Uterus (tissue), 2 donors: ENCODE measurements around the gene GGT5.
"Not testable (repeated sequence)": the region's sequence is repeated elsewhere in the genome, so short reads cannot be mapped to it uniquely, and the experiment has no call there.

Source experiments
- POLR2A ChIP-seq, 2 donors: fragments of 450-650 bp; IDR thresholded peaks; one replicate each; pipeline ENCODE4 v1.6.1; 2016; ENCODE audit warnings: antibody characterized with exemption in 2 of 2, mild to moderate bottlenecking in 1 of 2, moderate library complexity in 1 of 2
- TF ChIP-seq, protein P1 (sequence below), 4 experiments: fragments of 200-600 bp in 2 of 4; fragments of 450-650 bp in 2 of 4; sonication (generic) in 2 of 4; IDR thresholded peaks; one replicate each; pipeline ENCODE4 v1.5.1; 2016 to 2019; ENCODE audit warnings: antibody characterized with exemption in 4 of 4, mild to moderate bottlenecking in 2 of 4, moderate library complexity in 1 of 4

DNA sequence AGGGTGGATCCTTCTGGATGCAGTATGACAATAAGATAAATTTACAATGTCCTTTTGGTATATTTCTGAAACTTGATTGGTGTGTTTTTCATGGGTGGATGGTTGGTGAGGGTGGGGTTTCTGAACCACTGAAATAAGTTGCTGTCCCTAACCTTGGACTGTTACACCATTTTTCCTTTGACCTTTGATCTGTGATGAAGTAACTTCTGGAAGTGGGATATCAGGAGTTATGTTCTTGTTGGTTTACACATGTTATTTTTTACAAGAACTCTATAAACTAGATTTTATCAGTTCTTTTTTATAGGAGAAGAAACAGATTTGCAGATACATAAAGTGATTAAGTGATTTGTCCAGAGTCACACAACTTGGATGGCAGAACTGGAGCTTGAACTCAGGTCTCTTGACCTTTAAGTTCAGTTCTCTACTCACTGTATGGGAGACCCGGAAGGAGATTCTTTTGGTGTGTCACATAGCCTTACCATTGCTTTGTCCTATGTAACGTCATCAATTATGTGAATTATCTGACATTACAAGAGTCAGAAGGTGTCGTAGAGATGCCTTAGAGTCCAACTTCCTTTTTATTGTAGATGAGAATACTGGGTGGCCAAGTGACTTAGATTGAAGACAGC is 47.4 kb upstream of the GGT5 start:
- TF ChIP-seq POLR2A (IDR thresholded peaks at IDR 0.05): not testable (repeated sequence)
- TF ChIP-seq, protein P1, sequence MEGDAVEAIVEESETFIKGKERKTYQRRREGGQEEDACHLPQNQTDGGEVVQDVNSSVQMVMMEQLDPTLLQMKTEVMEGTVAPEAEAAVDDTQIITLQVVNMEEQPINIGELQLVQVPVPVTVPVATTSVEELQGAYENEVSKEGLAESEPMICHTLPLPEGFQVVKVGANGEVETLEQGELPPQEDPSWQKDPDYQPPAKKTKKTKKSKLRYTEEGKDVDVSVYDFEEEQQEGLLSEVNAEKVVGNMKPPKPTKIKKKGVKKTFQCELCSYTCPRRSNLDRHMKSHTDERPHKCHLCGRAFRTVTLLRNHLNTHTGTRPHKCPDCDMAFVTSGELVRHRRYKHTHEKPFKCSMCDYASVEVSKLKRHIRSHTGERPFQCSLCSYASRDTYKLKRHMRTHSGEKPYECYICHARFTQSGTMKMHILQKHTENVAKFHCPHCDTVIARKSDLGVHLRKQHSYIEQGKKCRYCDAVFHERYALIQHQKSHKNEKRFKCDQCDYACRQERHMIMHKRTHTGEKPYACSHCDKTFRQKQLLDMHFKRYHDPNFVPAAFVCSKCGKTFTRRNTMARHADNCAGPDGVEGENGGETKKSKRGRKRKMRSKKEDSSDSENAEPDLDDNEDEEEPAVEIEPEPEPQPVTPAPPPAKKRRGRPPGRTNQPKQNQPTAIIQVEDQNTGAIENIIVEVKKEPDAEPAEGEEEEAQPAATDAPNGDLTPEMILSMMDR (IDR thresholded peaks at IDR 0.05): not testable (repeated sequence)
